HG03432 (cell line): ENCODE measurements around the gene CDCA5.

Experiments
- ATAC-seq: cut with Tn5 transposase; IDR thresholded peaks from one replicate; pipeline ENCODE4 v1.9.1; 2021; ENCODE audit warnings: mild to moderate bottlenecking, moderate library complexity; ENCODE audit not compliant: unreplicated experiment

Gene CDCA5

DNA sequence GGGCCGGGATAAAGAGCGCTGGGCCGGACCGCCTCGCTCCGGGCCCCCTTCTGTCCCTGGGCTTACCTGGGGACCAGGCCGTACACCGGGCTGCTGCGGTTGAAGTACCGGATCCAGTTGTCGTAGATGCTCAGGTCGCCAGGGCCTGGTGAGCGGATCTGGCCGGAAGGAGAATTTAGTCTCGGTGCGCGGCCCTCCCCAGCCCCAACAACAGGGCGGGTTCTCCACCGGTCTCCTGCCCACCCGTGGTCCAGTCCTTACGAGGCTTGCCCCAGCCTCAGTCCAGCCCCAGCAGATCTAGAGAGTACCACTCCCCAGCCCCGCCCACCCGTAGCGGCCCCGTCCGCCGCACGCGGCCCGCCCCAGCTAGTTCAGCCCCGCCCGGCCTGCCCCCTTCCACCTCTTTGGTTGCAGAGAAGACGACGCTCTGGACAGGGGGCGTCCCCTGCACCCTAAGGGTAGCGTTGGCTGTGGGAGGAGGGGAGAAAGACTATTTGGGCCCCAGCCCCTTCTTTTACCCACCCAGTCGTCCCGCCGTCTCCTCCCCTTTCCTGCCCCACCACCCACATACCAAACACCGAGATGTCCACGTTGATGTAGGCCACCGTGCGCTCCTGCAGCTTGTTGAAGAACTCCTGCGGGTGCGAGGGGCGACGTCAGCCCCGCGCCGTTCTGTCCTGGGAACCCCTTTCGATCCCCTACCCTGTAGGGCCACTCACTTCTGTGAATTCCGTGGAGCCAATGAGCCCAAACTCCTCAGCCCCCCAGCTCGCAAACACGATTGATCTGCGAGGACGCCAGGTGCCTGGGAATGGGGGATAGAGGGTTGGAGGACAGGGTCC lies 36.0 kb downstream of the CDCA5 start:
- ATAC-seq, result no peak

- ATAC-seq, result no peak
Observed at GRCh38 chr11:65045728-65046127, 38.1 kb downstream of the CDCA5 start.

GRCh38 chr11:65045061-65045460 lies 38.8 kb downstream of the CDCA5 start:
- ATAC-seq, result no peak

DNA sequence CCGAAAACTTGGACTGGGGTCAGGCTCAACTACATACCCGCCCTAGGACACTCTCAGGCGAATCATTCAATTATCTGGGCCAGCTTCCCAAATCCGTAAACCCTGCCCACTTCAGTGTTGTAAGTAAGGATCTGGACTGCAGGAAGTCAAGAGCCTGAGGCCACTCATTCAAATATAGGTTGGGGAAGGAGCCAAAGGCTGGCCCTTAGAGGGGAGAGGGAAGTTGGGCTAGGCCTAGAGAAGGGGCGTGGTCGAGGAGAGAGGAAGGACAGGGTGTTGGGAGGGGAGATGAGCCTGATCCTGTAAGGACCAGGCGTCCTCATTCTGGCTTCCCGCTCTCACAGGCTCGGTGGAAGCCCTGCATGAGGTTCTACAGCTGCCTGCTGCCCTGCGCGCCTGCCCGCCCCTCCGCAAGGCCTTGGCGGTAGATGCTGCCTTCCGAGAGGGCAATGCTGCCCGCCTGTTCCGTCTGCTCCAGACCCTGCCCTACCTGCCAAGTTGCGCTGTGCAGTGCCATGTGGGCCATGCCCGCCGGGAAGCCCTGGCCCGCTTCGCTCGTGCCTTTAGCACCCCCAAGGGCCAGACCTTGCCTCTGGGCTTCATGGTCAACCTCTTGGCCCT lies 39.8 kb downstream of the CDCA5 start:
- no peak for ATAC-seq

GRCh38 chr11:65042891-65043290 lies 40.9 kb downstream of the CDCA5 start:
- no peak for ATAC-seq

DNA sequence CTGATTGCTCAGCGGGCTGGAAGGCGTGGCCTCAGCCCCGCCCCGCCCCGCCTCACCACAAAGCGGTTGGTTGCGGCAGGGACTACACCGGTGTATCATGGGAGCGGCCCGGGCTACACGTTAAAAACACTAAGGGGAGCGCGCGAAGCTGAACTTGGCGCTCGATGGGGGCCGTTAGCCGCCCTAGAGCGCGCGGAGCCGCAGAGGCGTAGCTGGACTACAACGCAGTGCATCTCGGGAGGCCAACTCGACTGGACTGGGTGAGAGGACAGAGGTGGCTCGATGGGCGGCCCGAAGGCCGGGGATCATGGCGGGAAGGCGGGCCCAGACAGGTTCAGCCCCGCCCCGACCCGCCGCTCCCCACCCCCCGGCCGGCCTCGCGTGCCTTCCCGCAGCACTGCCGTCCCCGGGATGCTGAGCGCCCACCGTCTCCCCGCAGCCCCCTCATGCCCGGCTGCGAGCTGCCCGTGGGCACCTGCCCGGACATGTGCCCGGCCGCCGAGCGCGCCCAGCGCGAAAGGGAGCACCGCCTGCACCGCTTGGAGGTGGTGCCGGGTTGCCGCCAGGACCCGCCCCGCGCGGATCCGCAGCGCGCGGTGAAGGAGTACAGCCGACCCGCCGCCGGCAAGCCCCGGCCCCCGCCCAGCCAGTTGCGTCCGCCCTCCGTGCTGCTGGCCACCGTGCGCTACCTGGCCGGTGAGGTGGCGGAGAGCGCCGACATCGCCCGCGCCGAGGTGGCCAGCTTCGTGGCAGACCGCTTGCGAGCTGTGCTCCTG lies 42.8 kb downstream of the CDCA5 start, which contains the start of gene SAC3D1:
SAC3D1 (plus strand) TSS at position 364 of the 776 bp plus-strand sequence; CDS start at position 447, 83 bp downstream.
- peak; percentile 86 for ATAC-seq

- no peak for ATAC-seq
Observed at GRCh38 chr11:65040520-65040846, 43.4 kb downstream of the CDCA5 start.

DNA sequence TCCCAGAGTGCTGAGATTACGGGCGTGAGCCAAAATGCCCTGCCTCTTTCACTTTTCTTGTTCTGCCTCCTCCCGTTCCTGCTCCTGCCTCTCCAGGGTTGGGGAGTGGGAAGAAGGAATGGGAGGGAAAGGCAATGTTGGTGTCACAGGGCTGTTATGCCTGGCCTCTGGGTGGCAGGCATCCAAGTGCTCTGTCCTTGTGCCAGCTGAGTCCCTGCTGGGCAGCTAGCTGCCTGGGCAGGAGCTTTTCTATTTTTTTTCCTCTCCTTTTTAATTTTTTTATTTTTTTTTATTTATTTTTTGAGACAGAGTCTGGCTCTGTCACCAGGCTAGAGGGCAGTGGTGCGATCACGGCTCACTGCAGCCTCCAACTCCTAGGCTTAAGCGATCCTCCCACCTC lies 46.9 kb downstream of the CDCA5 start:
- ATAC-seq, result no peak

GRCh38 chr11:65035579-65035978 lies 48.3 kb downstream of the CDCA5 start:
- no peak for ATAC-seq

GRCh38 chr11:65034423-65034822 lies 49.4 kb downstream of the CDCA5 start:
- ATAC-seq, result no peak

DNA sequence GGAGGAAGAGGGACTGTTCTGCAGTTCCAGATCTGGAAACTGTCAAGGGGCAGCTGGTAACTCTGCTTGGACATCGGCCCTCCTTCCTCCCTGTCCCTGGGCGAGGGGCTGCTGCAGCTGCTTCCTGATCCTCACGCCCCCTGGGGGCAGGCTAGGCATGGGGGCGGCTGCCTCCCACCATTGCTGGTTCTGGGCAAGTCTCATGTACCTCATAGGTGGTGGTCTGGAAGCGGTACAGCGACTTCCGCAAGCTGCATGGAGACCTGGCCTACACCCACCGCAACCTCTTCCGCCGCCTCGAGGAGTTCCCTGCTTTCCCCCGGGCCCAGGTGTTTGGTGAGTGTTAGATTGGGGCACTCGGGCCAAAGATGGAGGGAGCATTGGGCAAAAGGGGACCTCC lies 51.6 kb downstream of the CDCA5 start:
- ATAC-seq, result no peak
